Mucosa of stomach (tissue), 1 donor: Measurements from ENCODE around the gene DRC1.

Experiments used
- H3K27me3 ChIP-seq: one replicate; pipeline ENCODE4 v1.7.0; 2013; ENCODE audit warnings: mild to moderate bottlenecking, low read length; ENCODE audit not compliant: control insufficient read depth, insufficient read depth
- H3K36me3 ChIP-seq: one replicate; pipeline ENCODE4 v1.7.0; 2013; ENCODE audit warnings: low read length; ENCODE audit not compliant: control insufficient read depth, insufficient read depth
- H3K4me1 ChIP-seq: one replicate; pipeline ENCODE4 v1.7.0; 2013; ENCODE audit warnings: mild to moderate bottlenecking, low read length; ENCODE audit not compliant: control insufficient read depth, insufficient read depth
- H3K4me3 ChIP-seq: one replicate; pipeline ENCODE4 v1.7.0; 2013; ENCODE audit warnings: low read length
- H3K9ac ChIP-seq: one replicate; pipeline ENCODE4 v1.7.0; 2013; ENCODE audit warnings: mild to moderate bottlenecking, low read length, moderate library complexity
- H3K9me3 ChIP-seq: one replicate; pipeline ENCODE4 v1.7.0; 2013; ENCODE audit warnings: mild to moderate bottlenecking, low read length, moderate library complexity; ENCODE audit not compliant: control insufficient read depth
- donor health status: Pancreatic carcinoma.

DRC1 gene

GRCh38 chr2:26485725-26486418 is 84.2 kb downstream of the DRC1 start:
- Histone ChIP-seq H3K36me3 (no peaks in the 10 kb centered on the region), H3K4me1 (peaks cover 1% of the 10 kb centered on the region), H3K9me3 (no peaks in the 10 kb centered on the region), H3K9ac (no peak overlapping the region), H3K27me3 (no peaks in the 10 kb centered on the region), H3K4me3 (no peak overlapping the region)

GRCh38 chr2:26486789-26487188 is 85.1 kb downstream of the DRC1 start:
- Histone ChIP-seq H3K4me1 (no peaks in the 10 kb centered on the region), H3K4me3 (no peak overlapping the region), H3K27me3 (no peaks in the 10 kb centered on the region), H3K9me3 (no peaks in the 10 kb centered on the region), H3K36me3 (no peaks in the 10 kb centered on the region), H3K9ac (no peak overlapping the region)

GRCh38 chr2:26487192-26487591 is 85.5 kb downstream of the DRC1 start:
- Histone ChIP-seq H3K36me3 (no peaks in the 10 kb centered on the region), H3K9ac (no peak overlapping the region), H3K9me3 (no peaks in the 10 kb centered on the region), H3K4me3 (no peak overlapping the region), H3K27me3 (no peaks in the 10 kb centered on the region), H3K4me1 (no peaks in the 10 kb centered on the region)

- H3K36me3 ChIP-seq, result no peaks in the 10 kb centered on the region
- H3K9me3 ChIP-seq, result no peaks in the 10 kb centered on the region
- H3K9ac ChIP-seq, result no peak overlapping the region
- H3K4me1 ChIP-seq, result no peaks in the 10 kb centered on the region
- no peaks in the 10 kb centered on the region for H3K27me3 ChIP-seq
- no peak overlapping the region for H3K4me3 ChIP-seq
These were observed 86.9 kb downstream of the DRC1 start for GRCh38 chr2:26488463-26489212.

- Histone ChIP-seq H3K36me3 (no peaks in the 10 kb centered on the region), H3K9me3 (no peaks in the 10 kb centered on the region), H3K4me1 (no peaks in the 10 kb centered on the region), H3K9ac (no peak overlapping the region), H3K27me3 (no peaks in the 10 kb centered on the region), H3K4me3 (no peak overlapping the region)
These were observed 87.6 kb downstream of the DRC1 start for GRCh38 chr2:26489213-26489850.

GRCh38 chr2:26491563-26492167 is 89.9 kb downstream of the DRC1 start:
- Histone ChIP-seq H3K4me1 (peaks cover 12% of the 10 kb centered on the region), H3K4me3 (no peak overlapping the region), H3K9ac (no peak overlapping the region), H3K36me3 (no peaks in the 10 kb centered on the region), H3K9me3 (no peaks in the 10 kb centered on the region), H3K27me3 (no peaks in the 10 kb centered on the region)

GRCh38 chr2:26492749-26493515 is 91.2 kb downstream of the DRC1 start:
- no peak overlapping the region for H3K9ac ChIP-seq
- no peaks in the 10 kb centered on the region for H3K36me3 ChIP-seq
- no peaks in the 10 kb centered on the region for H3K9me3 ChIP-seq
- no peaks in the 10 kb centered on the region for H3K27me3 ChIP-seq
- H3K4me1 ChIP-seq, result peaks cover 12% of the 10 kb centered on the region
- H3K4me3 ChIP-seq, result no peak overlapping the region

- Histone ChIP-seq H3K27me3 (no peaks in the 10 kb centered on the region), H3K4me3 (no peak overlapping the region), H3K9me3 (no peaks in the 10 kb centered on the region), H3K9ac (no peak overlapping the region), H3K4me1 (peaks cover 12% of the 10 kb centered on the region), H3K36me3 (no peaks in the 10 kb centered on the region)
These were observed 91.8 kb downstream of the DRC1 start for GRCh38 chr2:26493566-26493965.

- no peaks in the 10 kb centered on the region for H3K27me3 ChIP-seq
- no peaks in the 10 kb centered on the region for H3K9me3 ChIP-seq
- no peaks in the 10 kb centered on the region for H3K36me3 ChIP-seq
- peaks cover 12% of the 10 kb centered on the region for H3K4me1 ChIP-seq
- H3K9ac ChIP-seq, result no peak overlapping the region
- H3K4me3 ChIP-seq, result no peak overlapping the region
These were observed 92.5 kb downstream of the DRC1 start for GRCh38 chr2:26494199-26494598.

GRCh38 chr2:26494891-26495290 is 93.2 kb downstream of the DRC1 start:
- Histone ChIP-seq H3K27me3 (no peaks in the 10 kb centered on the region), H3K4me1 (peaks cover 12% of the 10 kb centered on the region), H3K4me3 (no peak overlapping the region), H3K36me3 (no peaks in the 10 kb centered on the region), H3K9me3 (no peaks in the 10 kb centered on the region), H3K9ac (no peak overlapping the region)

- H3K27me3 ChIP-seq, result no peaks in the 10 kb centered on the region
These were observed 94.1 kb downstream of the DRC1 start for GRCh38 chr2:26495705-26496297.

More at GRCh38 chr2:26495705-26496297, 94.1 kb downstream of the DRC1 start:
- Histone ChIP-seq H3K4me3 (no peak overlapping the region), H3K9me3 (no peaks in the 10 kb centered on the region), H3K36me3 (no peaks in the 10 kb centered on the region), H3K4me1 (peaks cover 12% of the 10 kb centered on the region), H3K9ac (no peak overlapping the region)
